IgD-negative memory B cell (primary cell): ENCODE data around the gene BRMS1L. TPM values are rescaled to one million over a fixed set of nuclear protein-coding genes. Genes with fewer than 3 reads are reported as not detected.
"Not testable (repeated sequence)": the region's sequence is repeated elsewhere in the genome, so short reads cannot be mapped to it uniquely, and the experiment has no call there.

Experiments
- H3K27ac Mint-ChIP-seq, 3 donors: one replicate each; pipeline ENCODE4 v1.8.0; 2020 to 2022; ENCODE audit warnings: mild to moderate bottlenecking in 3 of 3, mixed read lengths in 3 of 3, moderate library complexity in 1 of 3
- H3K27me3 Mint-ChIP-seq: one replicate; pipeline ENCODE4 v1.8.0; 2021; ENCODE audit warnings: mixed read lengths
- H3K36me3 Mint-ChIP-seq: one replicate; pipeline ENCODE4 v1.8.0; 2020; ENCODE audit warnings: mild to moderate bottlenecking, mixed read lengths
- H3K4me1 Mint-ChIP-seq, 3 donors: one replicate each; pipeline ENCODE4 v1.8.0; 2020 to 2022; ENCODE audit warnings: mixed read lengths in 3 of 3, mild to moderate bottlenecking in 1 of 3
- H3K4me3 Mint-ChIP-seq, 4 donors: one replicate each; pipeline ENCODE4 v1.8.0; 2020 to 2022; ENCODE audit warnings: mild to moderate bottlenecking in 4 of 4, mixed read lengths in 4 of 4, moderate library complexity in 3 of 4
- H3K9me3 Mint-ChIP-seq, 3 donors: one replicate each; pipeline ENCODE4 v1.8.0; 2020 to 2021; ENCODE audit warnings: mixed read lengths in 3 of 3, mild to moderate bottlenecking in 1 of 3
- polyA plus RNA-seq: library from polyadenylated mRNA; unstranded; fragments of 300-500 nt; fragmentation: Illumina TruSeq; gene quantifications from one replicate; pipeline ENCODE4 v1.2.3, GENCODE V29; 2021

BRMS1L gene, protein sequence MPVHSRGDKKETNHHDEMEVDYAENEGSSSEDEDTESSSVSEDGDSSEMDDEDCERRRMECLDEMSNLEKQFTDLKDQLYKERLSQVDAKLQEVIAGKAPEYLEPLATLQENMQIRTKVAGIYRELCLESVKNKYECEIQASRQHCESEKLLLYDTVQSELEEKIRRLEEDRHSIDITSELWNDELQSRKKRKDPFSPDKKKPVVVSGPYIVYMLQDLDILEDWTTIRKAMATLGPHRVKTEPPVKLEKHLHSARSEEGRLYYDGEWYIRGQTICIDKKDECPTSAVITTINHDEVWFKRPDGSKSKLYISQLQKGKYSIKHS
- polyA plus RNA-seq: 1.9 TPM

DNA sequence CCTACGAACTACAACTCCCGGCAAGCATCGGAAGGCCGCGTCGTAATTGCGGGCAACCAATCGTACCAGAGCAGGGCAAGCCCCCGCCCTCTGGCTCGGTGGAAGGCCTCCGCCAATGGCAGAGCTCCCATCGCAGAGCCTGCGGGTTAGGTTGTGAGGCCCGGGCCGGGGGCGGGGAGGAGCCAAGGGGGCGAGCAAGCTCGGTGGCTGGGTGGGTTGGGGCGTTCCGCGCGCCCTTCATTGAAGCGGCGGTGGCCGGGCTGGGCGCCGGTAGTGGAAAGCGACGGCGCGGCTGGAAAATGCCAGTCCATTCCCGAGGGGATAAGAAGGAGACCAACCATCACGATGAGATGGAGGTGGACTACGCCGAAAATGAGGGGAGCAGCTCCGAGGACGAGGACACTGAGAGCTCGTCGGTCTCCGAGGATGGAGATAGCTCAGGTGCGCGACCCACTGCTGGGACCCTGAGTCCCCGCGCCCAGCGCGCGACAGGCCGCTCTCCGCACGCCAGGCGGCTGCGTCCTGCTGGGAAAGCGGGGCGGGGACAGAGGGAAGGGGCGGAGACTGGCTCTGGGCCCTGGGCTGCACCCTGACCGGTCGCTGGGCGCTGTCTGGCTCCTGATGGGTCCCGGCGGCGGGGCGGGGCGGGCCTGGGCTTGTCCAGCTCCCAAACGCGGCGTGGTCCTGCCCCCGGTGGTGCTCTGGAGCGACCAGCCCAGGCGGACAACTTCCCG, at the start of gene BRMS1L:
Gene BRMS1L, plus strand, starts transcription at position 121 of the 734 bp plus-strand sequence. Its CDS starts 179 bp downstream, at position 300.
- Mint-ChIP-seq H3K4me1 (peaks cover 12 to 19% (median 15%) of the 10 kb centered on the region in 3 donors), H3K9me3 (no peaks in the 10 kb centered on the region), H3K4me3 (peak within 1 kb of the TSS; percentile 74 to 98 (median 94)), H3K27me3 (no peaks in the 10 kb centered on the region), H3K36me3 (no peaks in the 10 kb centered on the region), H3K27ac (peak within 1 kb of the TSS; percentile 31 to 95 (median 92))

DNA sequence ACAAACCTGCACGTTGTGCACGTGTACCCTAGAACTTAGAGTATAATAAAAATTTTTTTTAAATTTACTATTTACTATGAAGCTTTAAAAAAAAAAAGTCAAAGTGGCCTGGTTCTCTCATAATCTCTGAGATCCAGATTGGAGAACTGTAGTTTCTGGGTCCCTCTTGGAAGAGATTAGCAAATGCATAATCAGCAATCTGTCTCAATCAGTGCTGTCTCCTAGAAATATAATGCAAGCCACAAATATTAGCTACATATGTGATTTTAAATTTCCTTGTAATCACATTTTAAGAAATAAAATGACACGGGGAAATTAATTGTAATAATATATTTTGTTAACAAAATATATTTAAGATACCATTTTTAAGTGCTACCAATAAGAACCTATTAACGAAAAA, 49.3 kb upstream of the BRMS1L start:
- peaks cover under 1 to 4% (median 2%) of the 10 kb centered on the region in 3 donors for H3K9me3 Mint-ChIP-seq
- no peaks in the 10 kb centered on the region for H3K27me3 Mint-ChIP-seq
- peaks cover 7% of the 10 kb centered on the region for H3K36me3 Mint-ChIP-seq
- H3K4me1 Mint-ChIP-seq: peaks cover 0 to 3% (median 2%) of the 10 kb centered on the region in 3 donors
- no peak overlapping the region for H3K4me3 Mint-ChIP-seq
- no peak overlapping the region for H3K27ac Mint-ChIP-seq

DNA sequence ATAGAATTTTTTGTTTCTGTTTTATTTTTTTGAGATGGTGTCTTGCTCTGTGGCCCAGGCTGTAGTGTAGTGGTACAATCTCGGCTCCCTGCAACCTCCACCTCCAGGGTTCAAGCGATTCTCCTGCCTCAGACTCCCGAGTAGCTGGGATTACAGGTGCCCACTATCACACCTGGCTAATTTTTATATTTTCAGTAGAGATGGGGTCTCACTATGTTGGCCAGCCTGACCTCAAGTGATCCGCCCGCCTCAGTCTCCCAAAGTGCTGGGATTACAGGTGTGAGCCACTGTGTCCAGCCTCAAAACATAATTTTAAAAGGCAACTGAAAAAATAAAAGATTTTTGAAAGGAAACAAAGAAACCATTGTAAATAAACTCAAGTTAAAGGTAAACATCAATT, 48.6 kb upstream of the BRMS1L start:
- H3K4me1 Mint-ChIP-seq, H3K4me3 Mint-ChIP-seq, H3K27ac Mint-ChIP-seq, H3K27me3 Mint-ChIP-seq, H3K36me3 Mint-ChIP-seq, H3K9me3 Mint-ChIP-seq: not testable (repeated sequence)

DNA sequence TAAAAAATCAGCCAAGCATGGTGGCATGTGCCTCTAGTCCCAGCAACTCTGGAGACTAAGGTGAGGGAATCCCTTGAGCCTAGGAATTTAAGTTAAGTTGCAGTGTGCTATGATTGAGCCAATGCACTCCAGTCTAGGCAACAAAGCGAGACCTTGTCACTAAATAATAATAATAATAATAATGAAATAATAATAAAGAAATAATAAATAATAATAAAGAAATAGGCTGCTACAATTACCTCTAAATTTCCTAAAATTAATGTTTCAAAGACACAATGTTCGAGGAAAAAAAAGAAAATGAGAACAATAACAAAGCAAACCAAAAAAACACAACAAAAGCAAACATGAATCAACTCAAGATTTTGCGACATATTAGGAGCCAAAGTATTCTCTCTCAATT, 46.8 kb upstream of the BRMS1L start:
- Mint-ChIP-seq H3K4me3 (no peak overlapping the region), H3K27ac (no peak overlapping the region), H3K36me3 (peaks cover 12% of the 10 kb centered on the region), H3K9me3 (peaks cover 2 to 4% (median 2%) of the 10 kb centered on the region in 3 donors), H3K27me3 (no peaks in the 10 kb centered on the region), H3K4me1 (peaks cover under 1 to 6% (median 3%) of the 10 kb centered on the region in 3 donors)

- peaks cover 2 to 4% (median 2%) of the 10 kb centered on the region in 3 donors for H3K9me3 Mint-ChIP-seq
- H3K36me3 Mint-ChIP-seq: peaks cover 12% of the 10 kb centered on the region
- no peak overlapping the region for H3K4me3 Mint-ChIP-seq
- no peak overlapping the region for H3K27ac Mint-ChIP-seq
- peaks cover 2 to 13% (median 10%) of the 10 kb centered on the region in 3 donors for H3K4me1 Mint-ChIP-seq
- no peaks in the 10 kb centered on the region for H3K27me3 Mint-ChIP-seq
These were observed 42.4 kb upstream of the BRMS1L start for GRCh38 chr14:35783699-35784098.

- Mint-ChIP-seq H3K36me3 (peaks cover 10% of the 10 kb centered on the region), H3K27me3 (no peaks in the 10 kb centered on the region), H3K27ac (no peak overlapping the region), H3K9me3 (peaks cover 0 to 1% (median 0%) of the 10 kb centered on the region in 3 donors), H3K4me3 (no peak overlapping the region), H3K4me1 (peaks cover 4 to 19% (median 11%) of the 10 kb centered on the region in 3 donors)
These were observed 39.3 kb upstream of the BRMS1L start for GRCh38 chr14:35786856-35787255.

DNA sequence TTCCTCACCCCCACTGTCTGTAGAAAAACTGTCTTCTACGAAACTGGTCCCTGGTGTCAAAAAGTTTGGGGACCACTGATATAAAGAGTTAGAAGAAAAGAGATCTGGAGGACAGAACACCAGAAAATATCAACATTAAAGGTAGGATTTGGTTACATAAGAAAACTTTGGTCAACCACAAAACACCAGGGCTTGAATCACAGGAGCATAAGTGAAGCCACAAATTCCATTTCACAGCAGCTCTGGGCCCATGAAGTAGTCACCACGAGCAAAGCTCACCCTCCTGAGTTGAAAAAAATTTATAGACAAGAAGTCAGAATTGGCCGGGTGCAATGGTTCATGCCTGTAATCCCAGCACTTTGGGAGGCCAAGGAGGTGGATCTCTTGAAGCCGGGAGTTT, 36.5 kb upstream of the BRMS1L start:
- no peak overlapping the region for H3K4me3 Mint-ChIP-seq
- peaks cover 2% of the 10 kb centered on the region for H3K36me3 Mint-ChIP-seq
- H3K9me3 Mint-ChIP-seq: no peaks in the 10 kb centered on the region
- H3K27me3 Mint-ChIP-seq: no peaks in the 10 kb centered on the region
- peaks cover 4 to 19% (median 6%) of the 10 kb centered on the region in 3 donors for H3K4me1 Mint-ChIP-seq
- no peak overlapping the region for H3K27ac Mint-ChIP-seq

GRCh38 chr14:35797796-35798195, 28.3 kb upstream of the BRMS1L start:
- Mint-ChIP-seq H3K27ac (no peak overlapping the region), H3K36me3 (peaks cover 4% of the 10 kb centered on the region), H3K9me3 (peaks cover 0 to 1% (median 0%) of the 10 kb centered on the region in 3 donors), H3K27me3 (no peaks in the 10 kb centered on the region), H3K4me3 (no peak overlapping the region), H3K4me1 (peaks cover 24 to 28% (median 28%) of the 10 kb centered on the region in 3 donors)

GRCh38 chr14:35806006-35806907, 19.9 kb upstream of the BRMS1L start:
- no peaks in the 10 kb centered on the region for H3K27me3 Mint-ChIP-seq
- peak overlapping the region in 2 of 4 donors; percentile 45 to 54 for H3K4me3 Mint-ChIP-seq
- no peaks in the 10 kb centered on the region for H3K36me3 Mint-ChIP-seq
- H3K4me1 Mint-ChIP-seq: peaks cover 28 to 37% (median 30%) of the 10 kb centered on the region in 3 donors
- H3K27ac Mint-ChIP-seq: no peak overlapping the region
- H3K9me3 Mint-ChIP-seq: peaks cover 0 to 3% (median 0%) of the 10 kb centered on the region in 3 donors

GRCh38 chr14:35807131-35807961, 18.8 kb upstream of the BRMS1L start:
- Mint-ChIP-seq H3K9me3 (peaks cover 0 to 2% (median 0%) of the 10 kb centered on the region in 3 donors), H3K27ac (peak overlapping the region in 2 of 3 donors; percentile 89 to 98), H3K4me3 (peak overlapping the region; percentile 75 to 93 (median 82)), H3K36me3 (no peaks in the 10 kb centered on the region), H3K4me1 (peaks cover 21 to 33% (median 27%) of the 10 kb centered on the region in 3 donors), H3K27me3 (no peaks in the 10 kb centered on the region)

DNA sequence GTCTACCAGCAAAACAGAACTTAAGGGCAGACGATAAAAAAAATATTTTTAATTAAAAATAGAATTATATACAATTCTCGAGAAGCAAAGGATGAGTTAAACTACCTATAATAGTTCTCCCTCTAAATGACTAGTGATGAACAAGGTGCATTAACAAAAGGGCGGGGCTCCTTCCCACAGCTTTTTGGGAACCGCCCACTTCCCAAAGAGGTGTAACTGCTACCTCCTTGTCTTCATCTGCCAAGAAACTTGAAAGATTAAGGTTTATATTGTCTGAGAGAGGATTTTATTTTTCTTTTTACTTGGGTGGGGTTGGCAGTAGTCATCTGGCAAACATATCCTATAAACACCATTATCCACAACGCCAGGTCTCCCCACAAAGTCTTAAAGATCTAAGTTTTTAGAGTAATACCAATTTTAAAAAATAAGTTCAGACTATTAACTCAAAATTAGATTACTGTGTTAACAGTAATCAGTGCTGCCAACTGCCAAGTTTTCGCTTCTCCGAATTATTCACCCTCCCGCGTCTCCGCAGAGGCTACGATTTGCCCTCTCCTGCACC, 18.0 kb upstream of the BRMS1L start:
- Mint-ChIP-seq H3K36me3 (no peaks in the 10 kb centered on the region), H3K27me3 (no peaks in the 10 kb centered on the region), H3K27ac (peak overlapping the region; percentile 86 to 98 (median 89)), H3K4me1 (peaks cover 21 to 29% (median 23%) of the 10 kb centered on the region in 3 donors), H3K9me3 (peaks cover 0 to 2% (median 0%) of the 10 kb centered on the region in 3 donors), H3K4me3 (peak overlapping the region; percentile 75 to 98 (median 95))

DNA sequence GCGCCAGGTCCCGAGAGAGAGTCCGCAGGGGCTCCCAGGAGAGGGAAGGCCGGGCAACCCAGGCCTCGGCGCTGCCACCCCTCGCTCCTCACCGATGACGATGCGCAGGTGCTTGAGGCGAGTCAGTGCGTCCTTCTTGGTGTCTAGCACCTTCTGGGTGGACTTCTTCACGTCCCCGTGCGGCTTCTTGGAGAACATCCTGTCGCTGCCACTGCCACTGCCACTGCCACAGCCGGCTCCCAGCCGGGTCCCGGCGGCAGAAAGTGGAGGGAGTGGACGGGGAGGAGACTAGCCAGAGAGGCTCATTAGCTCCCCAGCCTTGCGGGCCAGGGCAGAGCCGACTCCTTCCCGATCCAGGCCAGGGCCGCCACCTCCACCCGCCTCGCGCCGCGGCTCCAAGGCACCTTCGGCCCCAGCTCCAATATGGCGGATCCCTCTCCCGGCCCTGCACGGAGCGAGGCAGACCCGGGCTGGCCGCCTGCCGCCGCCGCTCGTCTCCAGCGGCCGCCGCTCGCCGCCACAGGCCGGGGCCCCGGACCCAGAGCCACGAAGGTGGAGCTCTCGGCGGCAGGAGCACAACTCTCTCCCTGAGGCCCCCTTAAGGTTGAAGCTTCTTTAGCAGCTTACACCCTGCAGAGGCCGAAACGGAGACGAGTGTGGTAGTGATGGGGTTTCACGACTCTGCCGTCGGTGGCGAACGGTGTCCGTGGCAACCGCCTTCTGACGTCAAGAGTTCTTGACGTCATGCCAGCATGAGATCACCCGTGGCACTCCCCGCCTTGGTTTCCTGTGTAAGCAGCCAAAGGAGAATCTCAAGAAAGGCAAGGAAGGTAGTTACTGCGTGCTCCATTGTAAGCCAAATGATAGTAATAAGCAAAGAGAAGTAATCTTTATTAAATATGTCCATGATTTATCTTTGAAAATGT, 17.2 kb upstream of the BRMS1L start, which contains the start of gene RALGAPA1:
Gene RALGAPA1, minus strand, starts transcription at position 658 of the 926 bp plus-strand sequence. Its CDS starts 460 bp downstream, at position 198.
- Mint-ChIP-seq H3K27ac (peak within 1 kb of the TSS; percentile 89 to 98 (median 97)), H3K4me3 (peak within 1 kb of the TSS; percentile 75 to 98 (median 95)), H3K4me1 (peaks cover 21 to 29% (median 22%) of the 10 kb centered on the region in 3 donors)
- H3K36me3 Mint-ChIP-seq, H3K27me3 Mint-ChIP-seq, H3K9me3 Mint-ChIP-seq: not testable (repeated sequence)
